KMS-11 (cell line): ENCODE results near the gene GPR183.

Source experiments
- H2AFZ ChIP-seq: fragments of 200-600 bp; sonication (generic); 2 replicates; pipeline ENCODE4 v1.6.1; 2016; ENCODE audit warnings: antibody characterized with exemption, mixed run types, low read depth
- H3K27ac ChIP-seq: fragments of 200-600 bp; sonication (generic); 2 replicates; pipeline ENCODE4 v1.6.1; 2016; ENCODE audit warnings: mild to moderate bottlenecking, mixed run types
- H3K27me3 ChIP-seq: fragments of 200-600 bp; sonication (generic); 2 replicates; pipeline ENCODE4 v1.6.1; 2017; ENCODE audit warnings: mild to moderate bottlenecking, low read depth, mixed run types, moderate library complexity; ENCODE audit not compliant: insufficient read depth
- H3K36me3 ChIP-seq: fragments of 200-600 bp; sonication (generic); 2 replicates; pipeline ENCODE4 v1.6.1; 2017; ENCODE audit warnings: mild to moderate bottlenecking, mixed run types; ENCODE audit not compliant: insufficient read depth
- H3K4me1 ChIP-seq: fragments of 200-600 bp; sonication (generic); 2 replicates; pipeline ENCODE4 v1.6.1; 2016; ENCODE audit warnings: mild to moderate bottlenecking, low read depth, mixed run types; ENCODE audit not compliant: poor library complexity, severe bottlenecking
- H3K4me2 ChIP-seq: fragments of 200-600 bp; sonication (generic); 2 replicates; pipeline ENCODE4 v1.7.0; 2016; ENCODE audit warnings: mild to moderate bottlenecking, mixed run types
- H3K4me3 ChIP-seq: fragments of 200-600 bp; sonication (generic); IDR thresholded peaks from 2 replicates; pipeline ENCODE4 v1.6.1; 2017; ENCODE audit warnings: low read depth, low read length, mixed read lengths; ENCODE audit not compliant: insufficient read depth
- H3K79me2 ChIP-seq: fragments of 200-600 bp; sonication (generic); 2 replicates; pipeline ENCODE4 v1.6.1; 2016; ENCODE audit warnings: low read depth, mixed run types; ENCODE audit not compliant: insufficient read depth
- H3K9ac ChIP-seq: fragments of 200-600 bp; sonication (generic); 2 replicates; pipeline ENCODE4 v1.6.1; 2016; ENCODE audit warnings: mild to moderate bottlenecking, mixed run types
- H4K20me1 ChIP-seq: fragments of 200-600 bp; sonication (generic); 2 replicates; pipeline ENCODE4 v1.6.1; 2016; ENCODE audit warnings: mild to moderate bottlenecking, mixed run types; ENCODE audit not compliant: insufficient read depth
- CTCF ChIP-seq: fragments of 200-600 bp; sonication (generic); conservative IDR thresholded peaks from 2 replicates; pipeline ENCODE4 v1.6.1; 2017; ENCODE audit warnings: low read depth, mild to moderate bottlenecking, antibody characterized with exemption, low read length, moderate library complexity, mixed read lengths

GPR183 gene

GRCh38 chr13:99261059-99261458, 46.1 kb downstream of the GPR183 start:
- no peak overlapping the region for H3K4me2 ChIP-seq
- no peak overlapping the region for H3K9ac ChIP-seq
- no peaks in the 10 kb centered on the region for H3K4me1 ChIP-seq
- H3K27me3 ChIP-seq = no peaks in the 10 kb centered on the region
- no peak for TF ChIP-seq CTCF
- H2AFZ ChIP-seq = no peak overlapping the region
- H3K4me3 ChIP-seq = no peak overlapping the region
- H3K36me3 ChIP-seq = no peaks in the 10 kb centered on the region
- no peaks in the 10 kb centered on the region for H3K79me2 ChIP-seq
- no peaks in the 10 kb centered on the region for H4K20me1 ChIP-seq
- H3K27ac ChIP-seq = no peak overlapping the region

GRCh38 chr13:99260216-99260615, 47.0 kb downstream of the GPR183 start:
- Histone ChIP-seq H2AFZ (no peak overlapping the region), H3K36me3 (no peaks in the 10 kb centered on the region), H3K4me3 (no peak overlapping the region), H3K79me2 (no peaks in the 10 kb centered on the region), H3K27me3 (no peaks in the 10 kb centered on the region), H4K20me1 (no peaks in the 10 kb centered on the region), H3K9ac (no peak overlapping the region), H3K4me1 (no peaks in the 10 kb centered on the region), H3K27ac (no peak overlapping the region), H3K4me2 (no peak overlapping the region)
- no peak for TF ChIP-seq CTCF

DNA sequence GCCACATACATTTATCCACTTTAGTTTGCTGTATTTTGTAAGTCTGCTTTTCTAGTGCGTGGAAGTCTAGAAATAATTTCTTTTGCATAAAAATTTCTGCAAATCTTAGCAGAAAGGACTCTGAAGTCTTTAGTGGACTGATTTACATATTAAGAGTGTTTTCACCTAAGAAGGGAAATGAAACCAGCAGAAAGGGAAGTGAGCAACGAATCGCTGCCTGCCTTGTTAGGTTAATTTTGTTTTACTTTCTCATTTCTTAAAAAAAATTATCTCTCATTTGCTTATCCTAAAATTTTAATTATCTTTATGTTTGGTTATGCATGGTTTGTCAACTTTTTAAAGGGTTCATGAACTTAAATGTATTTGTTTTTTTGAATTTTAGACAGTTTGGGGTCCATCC, 48.3 kb downstream of the GPR183 start:
- TF ChIP-seq CTCF = no peak
- no peak overlapping the region for H3K4me3 ChIP-seq
- no peak overlapping the region for H3K9ac ChIP-seq
- no peaks in the 10 kb centered on the region for H4K20me1 ChIP-seq
- H3K27me3 ChIP-seq = no peaks in the 10 kb centered on the region
- no peaks in the 10 kb centered on the region for H3K36me3 ChIP-seq
- no peaks in the 10 kb centered on the region for H3K4me1 ChIP-seq
- no peak overlapping the region for H3K27ac ChIP-seq
- H3K4me2 ChIP-seq = no peak overlapping the region
- no peaks in the 10 kb centered on the region for H3K79me2 ChIP-seq
- no peak overlapping the region for H2AFZ ChIP-seq

- Histone ChIP-seq H3K4me1 (no peaks in the 10 kb centered on the region), H4K20me1 (no peaks in the 10 kb centered on the region), H3K27ac (no peak within 1 kb of the TSS), H3K27me3 (no peaks in the 10 kb centered on the region), H2AFZ (no peak within 1 kb of the TSS), H3K4me3 (no peak within 1 kb of the TSS), H3K4me2 (no peak within 1 kb of the TSS), H3K36me3 (no peaks in the 10 kb centered on the region), H3K79me2 (no peaks in the 10 kb centered on the region), H3K9ac (no peak within 1 kb of the TSS)
- no peak for TF ChIP-seq CTCF
Measured at GRCh38 chr13:99258210-99258860, 48.9 kb downstream of the GPR183 start, which contains the start of gene GPR18. Gene GPR18, minus strand, starts transcription at chr13:99258379. Its CDS starts 2,507 bp downstream, at chr13:99255872.
